ENCODE data around the gene LBR. TPM values are rescaled to one million over a fixed set of nuclear protein-coding genes. Genes with fewer than 3 reads are reported as not detected.

The LBR gene
- total and polyA plus RNA-seq, 8 donors, result 12.3 to 31.6 (median 18.5) TPM

GRCh38 chr1:225415967-225416745, 11.7 kb downstream of the LBR start:
- DNase-seq (no peak), FAIRE-seq (no peak), ATAC-seq (no peak)
- Histone ChIP-seq H3K27ac (no peak overlapping the region), H3K4me3 (no peak overlapping the region), H3K9me3 (no peaks in the 10 kb centered on the region), H3K27me3 (no peaks in the 10 kb centered on the region), H3K4me1 (peaks cover 10 to 16% (median 10%) of the 10 kb centered on the region in 3 donors), H3K36me3 (peaks cover 0 to 32% (median 5%) of the 10 kb centered on the region in 3 donors)
- intact Hi-C loops (cut with DNase I), result no loop called here
- WGBS, 2 donors, result 86 to 89% methylated on average over 11 of the region's 11 CpGs
- TF ChIP-seq, protein P1, sequence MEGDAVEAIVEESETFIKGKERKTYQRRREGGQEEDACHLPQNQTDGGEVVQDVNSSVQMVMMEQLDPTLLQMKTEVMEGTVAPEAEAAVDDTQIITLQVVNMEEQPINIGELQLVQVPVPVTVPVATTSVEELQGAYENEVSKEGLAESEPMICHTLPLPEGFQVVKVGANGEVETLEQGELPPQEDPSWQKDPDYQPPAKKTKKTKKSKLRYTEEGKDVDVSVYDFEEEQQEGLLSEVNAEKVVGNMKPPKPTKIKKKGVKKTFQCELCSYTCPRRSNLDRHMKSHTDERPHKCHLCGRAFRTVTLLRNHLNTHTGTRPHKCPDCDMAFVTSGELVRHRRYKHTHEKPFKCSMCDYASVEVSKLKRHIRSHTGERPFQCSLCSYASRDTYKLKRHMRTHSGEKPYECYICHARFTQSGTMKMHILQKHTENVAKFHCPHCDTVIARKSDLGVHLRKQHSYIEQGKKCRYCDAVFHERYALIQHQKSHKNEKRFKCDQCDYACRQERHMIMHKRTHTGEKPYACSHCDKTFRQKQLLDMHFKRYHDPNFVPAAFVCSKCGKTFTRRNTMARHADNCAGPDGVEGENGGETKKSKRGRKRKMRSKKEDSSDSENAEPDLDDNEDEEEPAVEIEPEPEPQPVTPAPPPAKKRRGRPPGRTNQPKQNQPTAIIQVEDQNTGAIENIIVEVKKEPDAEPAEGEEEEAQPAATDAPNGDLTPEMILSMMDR (IDR thresholded peaks at IDR 0.05), result no peak

DNA sequence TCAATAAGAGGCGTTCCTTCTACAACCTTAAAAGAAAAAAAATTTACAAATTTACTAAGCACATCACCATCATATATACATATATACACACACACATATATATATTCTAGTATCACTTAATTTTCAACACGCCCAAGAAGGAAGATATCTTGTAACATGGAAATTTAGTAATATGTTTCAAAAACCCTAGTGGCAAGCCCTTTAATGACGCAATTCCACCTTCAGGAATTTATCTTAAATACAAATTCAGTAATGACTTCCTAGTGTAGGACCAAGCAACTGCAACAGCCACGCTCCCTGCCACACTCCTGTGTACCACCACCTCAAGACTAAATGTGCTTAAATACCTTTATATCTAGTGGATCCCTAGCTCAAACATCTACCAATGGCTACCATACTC, 12.5 kb downstream of the LBR start:
- ATAC-seq (no peak), DNase-seq (no peak), FAIRE-seq (no peak)
- Histone ChIP-seq H3K4me3 (no peak overlapping the region), H3K4me1 (peaks cover 10 to 16% (median 10%) of the 10 kb centered on the region in 3 donors), H3K9me3 (no peaks in the 10 kb centered on the region), H3K27me3 (no peaks in the 10 kb centered on the region), H3K36me3 (peaks cover 0 to 32% (median 5%) of the 10 kb centered on the region in 3 donors), H3K27ac (no peak overlapping the region)
- 96% methylated on average over 4 of the region's 4 CpGs for WGBS, 2 donors
- TF ChIP-seq, protein P1 (IDR thresholded peaks at IDR 0.05), result no peak
- intact Hi-C loops (cut with DNase I), result no loop called here

DNA sequence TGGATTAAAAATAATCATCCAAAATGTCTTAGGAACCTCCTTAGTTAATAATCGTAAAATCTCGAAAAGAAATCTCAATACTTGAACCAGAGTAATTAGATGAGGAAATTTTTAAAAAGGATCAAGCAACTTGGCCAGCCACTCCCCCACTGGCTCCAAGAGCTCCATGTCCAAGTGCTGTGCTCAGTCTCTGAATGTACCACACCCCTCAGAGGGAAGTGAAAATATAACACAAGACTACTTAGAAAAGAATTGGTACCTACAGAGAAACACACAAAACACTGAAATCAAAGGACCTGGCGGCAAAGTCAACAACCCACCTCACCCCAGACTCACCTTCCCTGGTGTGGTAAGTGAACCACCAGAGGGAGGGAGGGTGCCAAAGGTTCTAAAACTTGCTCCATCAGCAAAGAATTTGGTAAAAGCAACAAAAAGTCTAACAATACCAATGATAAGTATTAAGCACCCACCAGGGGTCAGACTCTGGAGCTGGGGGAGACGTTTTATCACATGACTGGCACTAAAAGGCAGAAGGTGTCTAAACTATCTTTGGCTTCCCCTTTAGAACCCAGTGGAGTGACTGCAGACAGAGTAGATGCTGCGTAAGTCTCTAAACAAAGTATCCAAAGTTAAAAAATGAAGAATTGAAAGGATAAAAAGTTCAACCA, 14.0 kb downstream of the LBR start:
- no peak for FAIRE-seq

DNA sequence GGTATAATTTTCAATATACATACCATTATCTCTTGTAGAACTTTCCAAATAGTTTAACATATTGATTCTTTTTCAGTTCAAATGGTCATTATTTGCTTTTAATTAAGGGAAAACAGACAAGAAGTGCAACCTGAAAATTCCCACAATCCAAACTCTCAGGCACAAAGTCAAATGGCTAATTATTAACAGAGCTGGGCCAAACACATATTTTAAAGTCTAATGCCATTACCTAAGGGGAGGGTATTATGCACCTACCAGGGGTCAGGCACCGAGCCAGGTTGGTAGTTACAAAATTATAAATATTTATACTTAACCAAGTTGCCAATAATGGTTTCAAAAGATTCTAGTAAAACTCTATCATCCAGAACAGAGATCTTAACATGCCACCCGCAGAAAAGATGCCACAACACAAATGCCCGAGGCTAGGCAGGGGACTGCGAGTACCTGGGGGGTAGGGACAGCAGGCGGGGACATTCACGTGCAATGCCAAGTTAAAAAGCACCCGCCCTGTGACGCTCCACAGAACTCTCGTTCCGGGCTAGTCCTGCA, 15.0 kb downstream of the LBR start:
- TF ChIP-seq, protein P1 (IDR thresholded peaks at IDR 0.05), result no peak
- H3K36me3 ChIP-seq, result peaks cover 0 to 14% (median 5%) of the 10 kb centered on the region in 3 donors
- H3K9me3 ChIP-seq, result no peaks in the 10 kb centered on the region
- ATAC-seq, result peak; percentile 88 to 93 (median 90)
- peak overlapping the region in 1 of 4 donors; percentile 13 for H3K4me3 ChIP-seq
- 16 to 18% methylated on average over 10 of the region's 10 CpGs for WGBS, 2 donors
- no peak for FAIRE-seq
- H3K27me3 ChIP-seq, result no peaks in the 10 kb centered on the region
- peaks cover 10 to 17% (median 16%) of the 10 kb centered on the region in 3 donors for H3K4me1 ChIP-seq
- intact Hi-C loops (cut with DNase I), result no loop called here
- DNase-seq, result peak in 5 of 6 donors; percentile 73 to 79 (median 75)
- peak overlapping the region; percentile 40 to 81 (median 65) for H3K27ac ChIP-seq

More for the DNA sequence above, 14.0 kb downstream of the LBR start:
- ATAC-seq, result peak in 2 of 4 donors; percentile 13 to 30
- Histone ChIP-seq H3K4me3 (peak overlapping the region in 1 of 4 donors; percentile 13), H3K36me3 (peaks cover 0 to 24% (median 5%) of the 10 kb centered on the region in 3 donors), H3K9me3 (no peaks in the 10 kb centered on the region), H3K27ac (peak overlapping the region; percentile 40 to 81 (median 65)), H3K27me3 (no peaks in the 10 kb centered on the region), H3K4me1 (peaks cover 10 to 16% (median 12%) of the 10 kb centered on the region in 3 donors)
- intact Hi-C loops (cut with DNase I), result no loop called here
- WGBS, 2 donors, result 67 to 78% methylated on average over 5 of the region's 5 CpGs
- DNase-seq, result no peak
- TF ChIP-seq, protein P1 (IDR thresholded peaks at IDR 0.05), result no peak

Data from pancreas (tissue), 10 donors.